ENCODE data around the gene MTG2. TPM values are rescaled to one million over a fixed set of nuclear protein-coding genes. Genes with fewer than 3 reads are reported as not detected.

The MTG2 gene
- total RNA-seq, 4 donors from 2014 or later, result 17.0 to 26.1 (median 22.6) TPM

- no peak for TF ChIP-seq CTCF (IDR thresholded peaks at IDR 0.05; ENCODE audit: low read depth)
Observed at GRCh38 chr20:62178316-62179161, 4.3 kb upstream of the MTG2 start.

- no peak for TF ChIP-seq CTCF (IDR thresholded peaks at IDR 0.05; ENCODE audit: low read depth)
Observed at GRCh38 chr20:62179162-62179504, 3.7 kb upstream of the MTG2 start.

GRCh38 chr20:62181808-62182207, 1.0 kb upstream of the MTG2 start:
- no peak for TF ChIP-seq CTCF (IDR thresholded peaks at IDR 0.05; ENCODE audit: low read depth)

GRCh38 chr20:62183426-62184142, 756 bp downstream of the MTG2 start:
- no peak for TF ChIP-seq CTCF (IDR thresholded peaks at IDR 0.05; ENCODE audit: low read depth)

- no peak for TF ChIP-seq CTCF (IDR thresholded peaks at IDR 0.05; ENCODE audit: low read depth)
Observed at GRCh38 chr20:62186096-62186426, 3.2 kb downstream of the MTG2 start.

GRCh38 chr20:62186887-62187866, 4.3 kb downstream of the MTG2 start:
- no peak for TF ChIP-seq CTCF (IDR thresholded peaks at IDR 0.05; ENCODE audit: low read depth)
